Measurements from ENCODE around the gene RIBC2.
A peak's percentile ranks its signal among the peaks of the same experiment; 100 is the strongest.
"Not testable (repeated sequence)": the region's sequence is repeated elsewhere in the genome, so short reads cannot be mapped to it uniquely, and the experiment has no call there.

Gene RIBC2

GRCh38 chr22:45448431-45448830 is 34.9 kb downstream of the RIBC2 start:
- DNase-seq (ENCODE audit: low read depth, low spot score) = no peak

GRCh38 chr22:45449442-45449841 is 35.9 kb downstream of the RIBC2 start:
- not testable (repeated sequence) for DNase-seq (ENCODE audit: low read depth, low spot score)

- no peak for DNase-seq (ENCODE audit: low read depth, low spot score)
Observed at GRCh38 chr22:45450101-45450785, 36.8 kb downstream of the RIBC2 start.

GRCh38 chr22:45450921-45451651 is 37.6 kb downstream of the RIBC2 start:
- no peak for DNase-seq (ENCODE audit: low read depth, low spot score)

GRCh38 chr22:45451972-45452371 is 38.5 kb downstream of the RIBC2 start:
- DNase-seq (ENCODE audit: low read depth, low spot score) = no peak

- no peak for DNase-seq (ENCODE audit: low read depth, low spot score)
Observed at GRCh38 chr22:45452565-45453379, 39.3 kb downstream of the RIBC2 start.

- no peak for DNase-seq (ENCODE audit: low read depth, low spot score)
Observed at GRCh38 chr22:45453764-45454163, 40.3 kb downstream of the RIBC2 start.

GRCh38 chr22:45454275-45454674 is 40.8 kb downstream of the RIBC2 start:
- DNase-seq (ENCODE audit: low read depth, low spot score) = no peak

GRCh38 chr22:45455212-45455611 is 41.7 kb downstream of the RIBC2 start:
- DNase-seq (ENCODE audit: low read depth, low spot score) = no peak

- no peak for DNase-seq (ENCODE audit: low read depth, low spot score)
Observed at GRCh38 chr22:45455621-45456020, 42.1 kb downstream of the RIBC2 start.

GRCh38 chr22:45456811-45457210 is 43.3 kb downstream of the RIBC2 start:
- DNase-seq (ENCODE audit: low read depth, low spot score) = no peak

- DNase-seq (ENCODE audit: low read depth, low spot score) = no peak
Observed at GRCh38 chr22:45458532-45458931, 45.0 kb downstream of the RIBC2 start.

- no peak for DNase-seq (ENCODE audit: low read depth, low spot score)
Observed at GRCh38 chr22:45459235-45459634, 45.7 kb downstream of the RIBC2 start.

GRCh38 chr22:45460288-45461109 is 47.0 kb downstream of the RIBC2 start:
- DNase-seq (ENCODE audit: low read depth, low spot score) = no peak

- DNase-seq (ENCODE audit: low read depth, low spot score) = peak; percentile 42
Observed at GRCh38 chr22:45462034-45462655, 48.7 kb downstream of the RIBC2 start.

- not testable (repeated sequence) for DNase-seq (ENCODE audit: low read depth, low spot score)
Observed at GRCh38 chr22:45463691-45464090, 50.2 kb downstream of the RIBC2 start.

- DNase-seq (ENCODE audit: low read depth, low spot score) = no peak
Observed at GRCh38 chr22:45465633-45466032, 52.1 kb downstream of the RIBC2 start.

GRCh38 chr22:45468872-45469271 is 55.4 kb downstream of the RIBC2 start:
- DNase-seq (ENCODE audit: low read depth, low spot score) = no peak

GRCh38 chr22:45469281-45470073 is 56.0 kb downstream of the RIBC2 start:
- no peak for DNase-seq (ENCODE audit: low read depth, low spot score)

- no peak for DNase-seq (ENCODE audit: low read depth, low spot score)
Observed at GRCh38 chr22:45470871-45471270, 57.4 kb downstream of the RIBC2 start.

Measured in iPS DF 19.7 (cell line).